Astrocyte of the spinal cord (primary cell): Measurements from ENCODE around the gene FNDC3B.

ENCODE experiments used
- DNase-seq: peaks from one replicate; pipeline ENCODE4 v3.0.0; 2011; ENCODE audit warnings: low read depth, low spot score
- H3K4me3 ChIP-seq: 2 replicates; pipeline ENCODE4 v1.5.1; 2011; ENCODE audit warnings: low read depth, mild to moderate bottlenecking, low read length, moderate library complexity
- in situ Hi-C: cut with HindIII; loops from 2 replicates; pipeline ENCODE4 v1.10.0; 2017; ENCODE audit warnings: low sequenced_read_pairs
- TF ChIP-seq, protein P1 (sequence below): IDR thresholded peaks from 2 replicates; pipeline ENCODE4 v1.5.1; 2012; ENCODE audit warnings: low read depth, mild to moderate bottlenecking, low read length, inconsistent platforms

FNDC3B gene

DNA sequence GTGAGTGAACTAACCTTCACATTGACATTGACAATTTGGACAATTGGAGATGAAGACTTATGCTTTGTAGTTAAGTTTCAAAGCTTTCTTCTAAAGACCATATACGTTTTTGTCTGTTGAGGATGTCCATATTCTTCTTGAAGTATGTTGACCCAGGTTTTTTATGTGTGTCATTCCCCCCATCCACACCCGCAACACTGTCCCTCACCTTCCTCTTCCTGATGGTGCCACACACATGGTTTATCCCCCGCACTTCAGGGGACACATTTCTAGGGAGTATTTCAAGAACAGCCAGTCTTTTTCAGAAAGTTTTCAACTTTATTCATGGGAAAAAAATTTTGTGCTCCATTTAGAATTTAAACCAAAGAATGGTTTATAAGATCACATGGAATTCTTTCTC, 303.7 kb downstream of the FNDC3B start:
- TF ChIP-seq, protein P1, sequence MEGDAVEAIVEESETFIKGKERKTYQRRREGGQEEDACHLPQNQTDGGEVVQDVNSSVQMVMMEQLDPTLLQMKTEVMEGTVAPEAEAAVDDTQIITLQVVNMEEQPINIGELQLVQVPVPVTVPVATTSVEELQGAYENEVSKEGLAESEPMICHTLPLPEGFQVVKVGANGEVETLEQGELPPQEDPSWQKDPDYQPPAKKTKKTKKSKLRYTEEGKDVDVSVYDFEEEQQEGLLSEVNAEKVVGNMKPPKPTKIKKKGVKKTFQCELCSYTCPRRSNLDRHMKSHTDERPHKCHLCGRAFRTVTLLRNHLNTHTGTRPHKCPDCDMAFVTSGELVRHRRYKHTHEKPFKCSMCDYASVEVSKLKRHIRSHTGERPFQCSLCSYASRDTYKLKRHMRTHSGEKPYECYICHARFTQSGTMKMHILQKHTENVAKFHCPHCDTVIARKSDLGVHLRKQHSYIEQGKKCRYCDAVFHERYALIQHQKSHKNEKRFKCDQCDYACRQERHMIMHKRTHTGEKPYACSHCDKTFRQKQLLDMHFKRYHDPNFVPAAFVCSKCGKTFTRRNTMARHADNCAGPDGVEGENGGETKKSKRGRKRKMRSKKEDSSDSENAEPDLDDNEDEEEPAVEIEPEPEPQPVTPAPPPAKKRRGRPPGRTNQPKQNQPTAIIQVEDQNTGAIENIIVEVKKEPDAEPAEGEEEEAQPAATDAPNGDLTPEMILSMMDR: no peak
- no peak overlapping the region for H3K4me3 ChIP-seq
- DNase-seq: no peak
- in situ Hi-C loops: no loop called here

- TF ChIP-seq, protein P1: no peak
- no peak overlapping the region for H3K4me3 ChIP-seq
- DNase-seq: no peak
- in situ Hi-C loops: no loop called here
These were observed 304.6 kb downstream of the FNDC3B start for GRCh38 chr3:172343979-172344378.

DNA sequence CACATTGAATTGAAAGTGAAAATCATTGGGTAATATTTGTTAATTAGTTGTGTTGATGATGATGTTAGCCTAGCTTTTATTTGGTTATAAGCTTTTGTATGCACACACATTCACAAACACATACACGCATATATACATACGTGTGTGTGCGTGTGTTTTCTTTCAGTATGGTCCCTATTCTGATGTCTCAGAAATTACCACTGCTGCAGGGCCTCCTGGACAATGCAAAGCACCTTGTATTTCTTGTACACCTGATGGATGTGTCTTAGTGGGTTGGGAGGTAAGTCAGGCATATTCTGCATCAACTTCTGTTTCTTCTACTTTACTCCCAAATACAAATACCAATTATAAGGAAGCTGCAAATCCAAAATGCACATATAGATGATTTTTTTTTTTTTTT, 306.8 kb downstream of the FNDC3B start:
- DNase-seq: no peak
- in situ Hi-C loops: no loop called here
- no peak overlapping the region for H3K4me3 ChIP-seq
- TF ChIP-seq, protein P1: no peak

DNA sequence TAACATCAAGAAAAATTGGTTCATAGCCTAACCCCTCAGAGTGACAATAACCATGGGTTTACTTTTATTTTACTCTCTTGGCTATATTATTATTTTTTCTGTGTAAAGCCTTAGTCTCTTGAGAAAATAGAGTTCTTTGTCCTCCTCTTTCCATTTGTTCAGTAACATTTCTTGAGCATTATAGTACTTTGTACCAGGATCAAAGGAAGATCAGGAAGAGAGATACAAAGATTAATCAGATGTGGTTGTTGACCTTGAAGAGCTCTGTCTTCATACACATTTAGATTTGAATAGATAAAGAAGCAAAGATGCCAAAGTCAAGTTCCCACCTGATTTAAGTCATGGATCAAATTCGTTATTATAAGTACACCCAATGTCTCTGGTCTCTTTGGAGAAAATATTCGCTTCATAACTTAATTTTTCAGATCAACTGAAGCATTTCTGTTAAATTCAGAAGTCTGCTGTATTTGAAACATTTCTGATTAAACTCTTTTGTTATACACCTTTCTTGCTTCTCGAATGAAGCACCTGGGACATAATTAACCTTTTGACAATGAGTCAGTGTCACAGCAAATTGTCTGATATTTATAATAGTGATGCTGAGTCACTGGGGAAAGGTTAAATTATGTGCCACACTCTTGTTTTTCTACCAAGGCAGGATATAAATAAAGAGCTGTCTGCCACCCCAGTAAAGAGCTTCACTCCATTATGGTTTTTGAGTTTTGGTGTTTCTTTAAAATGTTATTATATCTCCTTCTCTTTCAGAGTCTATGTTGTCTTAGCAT, 308.7 kb downstream of the FNDC3B start:
- no peak for DNase-seq
- TF ChIP-seq, protein P1: no peak
- no peak overlapping the region for H3K4me3 ChIP-seq
- in situ Hi-C loops: no loop called here

GRCh38 chr3:172351895-172352466, 312.6 kb downstream of the FNDC3B start:
- in situ Hi-C loops: no loop called here
- no peak overlapping the region for H3K4me3 ChIP-seq
- TF ChIP-seq, protein P1: no peak
- no peak for DNase-seq

GRCh38 chr3:172352786-172353185, 313.4 kb downstream of the FNDC3B start:
- in situ Hi-C loops: no loop called here
- TF ChIP-seq, protein P1: no peak
- H3K4me3 ChIP-seq: no peak overlapping the region
- DNase-seq: no peak
